Cardiac muscle cell (in vitro differentiated cells and primary cell): ENCODE data around the gene MTRR. TPM values are rescaled to one million over a fixed set of nuclear protein-coding genes. Genes with fewer than 3 reads are reported as not detected.
A peak's percentile ranks its signal among the peaks of the same experiment; 100 is the strongest.

ENCODE experiments used
- DNase-seq, 2 donors: peaks; one replicate each; pipeline versions ENCODE4 v3.0.0 to v3.0.0-alpha.2; 2010 to 2017; ENCODE audit warnings: low read depth in 1 of 2, low spot score in 1 of 2
- H3K27ac ChIP-seq: fragments of 200-600 bp; sonication (generic); 2 replicates; pipeline ENCODE4 v1.5.1; 2016
- H3K27me3 ChIP-seq: fragments of 200-600 bp; sonication (generic); 2 replicates; pipeline ENCODE4 v1.6.0; 2016; ENCODE audit warnings: control low read depth
- H3K36me3 ChIP-seq: fragments of 200-600 bp; sonication (generic); 2 replicates; pipeline ENCODE4 v1.5.1; 2016; ENCODE audit warnings: control low read depth
- H3K4me1 ChIP-seq: fragments of 200-600 bp; sonication (generic); 2 replicates; pipeline ENCODE4 v1.8.1; 2017; ENCODE audit warnings: low read depth, mild to moderate bottlenecking, mixed run types
- H3K4me3 ChIP-seq: fragments of 200-600 bp; sonication (generic); 2 replicates; pipeline ENCODE4 v1.5.1; 2016; ENCODE audit warnings: mild to moderate bottlenecking
- H3K9me3 ChIP-seq: fragments of 200-600 bp; sonication (generic); 2 replicates; pipeline ENCODE4 v1.5.1; 2017; ENCODE audit warnings: low read depth, mild to moderate bottlenecking, control low read depth
- CTCF ChIP-seq: IDR thresholded peaks from 2 replicates; pipeline ENCODE4 v1.5.1; 2012; ENCODE audit warnings: low read depth, mild to moderate bottlenecking, low read length
- polyA plus RNA-seq: library from polyadenylated mRNA; unstranded; fragments of >200 nt; fragmentation: Nextera tagmentation; extraction: Ambion mirVana; gene quantifications from 2 replicates; pipeline ENCODE4 v1.2.1, GENCODE V29; 2016
- total RNA-seq: library from RNA; depleted of rRNA; stranded (reverse); fragments of >200 nt; gene quantifications from 2 replicates; pipeline ENCODE4 v1.2.3, GENCODE V29; 2016

Gene MTRR
- total and polyA plus RNA-seq, 2 experiments from 2014 or later, result 31.7 to 34.3 TPM

DNA sequence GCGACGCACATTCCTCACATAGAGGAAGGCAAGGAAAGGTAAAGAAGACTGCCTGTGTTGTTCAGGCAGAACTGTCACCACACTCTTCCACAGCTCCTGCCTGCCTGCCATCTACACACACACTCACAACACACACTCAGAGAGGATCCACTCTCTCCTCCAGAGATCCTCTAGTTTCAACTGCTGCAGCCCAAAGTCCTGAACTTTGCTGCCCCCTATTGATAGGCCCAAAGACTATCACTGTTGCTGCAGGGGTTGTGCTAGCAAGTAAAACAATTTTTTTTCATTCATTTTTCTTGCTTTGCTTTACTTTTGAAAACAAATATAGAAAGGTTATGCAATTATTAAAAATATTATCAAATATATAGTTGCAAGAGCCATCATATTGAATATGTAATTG, 12.1 kb upstream of the MTRR start:
- no peaks in the 10 kb centered on the region for H3K4me1 ChIP-seq
- no peaks in the 10 kb centered on the region for H3K9me3 ChIP-seq
- H3K27me3 ChIP-seq, result no peaks in the 10 kb centered on the region
- peak; percentile 70 to 75 for DNase-seq
- peaks cover 23% of the 10 kb centered on the region for H3K36me3 ChIP-seq
- no peak overlapping the region for H3K4me3 ChIP-seq
- TF ChIP-seq CTCF, result peak; percentile 85
- H3K27ac ChIP-seq, result no peak overlapping the region

- H3K4me1 ChIP-seq, result no peaks in the 10 kb centered on the region
- H3K27ac ChIP-seq, result no peak overlapping the region
- no peak for TF ChIP-seq CTCF
- no peaks in the 10 kb centered on the region for H3K27me3 ChIP-seq
- DNase-seq, result no peak
- H3K9me3 ChIP-seq, result no peaks in the 10 kb centered on the region
- H3K4me3 ChIP-seq, result no peak overlapping the region
- peaks cover 28% of the 10 kb centered on the region for H3K36me3 ChIP-seq
These were observed 11.6 kb upstream of the MTRR start for GRCh38 chr5:7857361-7857760.

GRCh38 chr5:7857926-7858632, 10.9 kb upstream of the MTRR start:
- no peak for DNase-seq
- Histone ChIP-seq H3K36me3 (peaks cover 35% of the 10 kb centered on the region), H3K9me3 (no peaks in the 10 kb centered on the region), H3K4me1 (no peaks in the 10 kb centered on the region), H3K4me3 (no peak overlapping the region), H3K27me3 (no peaks in the 10 kb centered on the region), H3K27ac (no peak overlapping the region)
- no peak for TF ChIP-seq CTCF

DNA sequence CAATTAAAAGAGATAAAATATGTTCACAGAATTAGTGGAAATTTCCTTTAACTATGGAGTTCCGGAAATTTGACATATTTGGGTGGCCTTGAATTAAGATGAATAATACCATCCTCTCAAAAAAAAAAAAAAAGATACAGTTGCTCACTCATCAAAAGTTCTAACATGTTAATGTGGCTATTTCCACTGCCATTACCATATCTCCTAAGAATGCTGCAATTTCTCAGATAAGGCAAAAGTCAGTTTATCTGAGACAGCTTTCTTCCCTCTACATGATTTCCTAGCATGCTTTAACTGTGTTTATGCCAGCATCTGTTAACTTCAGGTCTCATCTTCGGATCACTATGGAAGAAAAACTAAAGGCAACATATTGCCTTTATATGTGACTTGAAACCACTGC, 2.8 kb upstream of the MTRR start:
- no peak overlapping the region for H3K27ac ChIP-seq
- DNase-seq, result no peak
- no peaks in the 10 kb centered on the region for H3K27me3 ChIP-seq
- H3K4me1 ChIP-seq, result peaks cover 14% of the 10 kb centered on the region
- no peak for TF ChIP-seq CTCF
- no peak overlapping the region for H3K4me3 ChIP-seq
- H3K36me3 ChIP-seq, result peaks cover 24% of the 10 kb centered on the region
- H3K9me3 ChIP-seq, result no peaks in the 10 kb centered on the region

DNA sequence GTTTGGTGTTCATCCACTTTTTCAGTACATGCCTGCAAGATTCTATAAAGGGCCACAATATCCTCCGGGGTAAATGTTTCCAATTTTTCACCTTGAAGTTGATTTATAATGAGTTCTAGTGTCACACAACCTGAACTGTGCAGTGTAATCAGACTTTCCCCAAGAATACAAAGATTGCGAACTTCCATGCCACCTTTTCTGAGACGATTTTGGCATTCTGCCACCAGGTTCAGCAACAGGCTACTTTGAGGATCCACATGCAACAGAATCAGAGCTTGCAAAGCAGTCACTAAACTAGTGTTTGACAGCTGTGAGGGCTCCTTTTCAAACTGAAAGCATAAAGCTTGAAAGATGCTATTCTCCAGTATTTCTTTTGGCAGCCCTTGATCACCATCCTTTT, 1.7 kb upstream of the MTRR start:
- TF ChIP-seq CTCF, result no peak
- peak in 1 of 2 donors; percentile 12 for DNase-seq
- peaks cover 17% of the 10 kb centered on the region for H3K36me3 ChIP-seq
- H3K27ac ChIP-seq, result no peak overlapping the region
- no peak overlapping the region for H3K4me3 ChIP-seq
- no peaks in the 10 kb centered on the region for H3K27me3 ChIP-seq
- peaks cover 14% of the 10 kb centered on the region for H3K4me1 ChIP-seq
- H3K9me3 ChIP-seq, result no peaks in the 10 kb centered on the region
